Mucosa of descending colon (tissue), 3 donors: ENCODE measurements around the gene JMJD8. TPM values are rescaled to one million over a fixed set of nuclear protein-coding genes. Genes with fewer than 3 reads are reported as not detected.
A peak's percentile ranks its signal among the peaks of the same experiment; 100 is the strongest.

Source experiments
- ATAC-seq: fragments of 200-7000 bp; cut with Tn5 transposase; one replicate; pipeline ENCODE4 v1.9.1; 2020; ENCODE audit warnings: mild to moderate bottlenecking, moderate library complexity
- DNase-seq, 3 donors: peaks; one replicate each; pipeline ENCODE4 v3.0.0-alpha.2; 2020
- H3K36me3 ChIP-seq: fragments of 200-600 bp; one replicate; pipeline ENCODE4 v1.8.0; 2021; ENCODE audit warnings: low read depth, mild to moderate bottlenecking
- H3K4me1 ChIP-seq: fragments of 200-600 bp; one replicate; pipeline ENCODE4 v1.8.0; 2021; ENCODE audit warnings: low read depth, mild to moderate bottlenecking
- H3K4me3 ChIP-seq: fragments of 200-600 bp; one replicate; pipeline ENCODE4 v1.8.0; 2021; ENCODE audit warnings: mild to moderate bottlenecking
- H3K9me3 ChIP-seq: fragments of 200-600 bp; one replicate; pipeline ENCODE4 v1.8.0; 2021; ENCODE audit warnings: mild to moderate bottlenecking
- intact Hi-C, 2 donors: fragments of 100-400 bp; cut with DNase I in 1 of 2; cut with micrococcal nuclease in 1 of 2; formaldehyde crosslinking; loops; one replicate each; pipeline versions ENCODE4 v1.11.0 to v1.11.1; 2022; cut with DNase I, micrococcal nuclease
- total RNA-seq, 3 donors: library from RNA; stranded (reverse); fragmentation: NEBNext Ultra II Directional in 2 of 3; extraction: Animal tissue kit (Norgen Biotek cat#: 25700) in 2 of 3; gene quantifications; one replicate each; pipeline versions ENCODE4 v1.2.1 to v1.2.4, GENCODE V29; 2021 to 2023
- TF ChIP-seq, protein P1 (sequence below): fragments of 200-600 bp; IDR thresholded peaks from one replicate; pipeline ENCODE4 v1.8.0; 2022; ENCODE audit warnings: antibody characterized with exemption, mild to moderate bottlenecking
- donor health status: DM: no; HTN: no; CAD: no; lungs with moderate emphysema.
- donor health status: DM: no; HTN: no; CAD: no.
- donor health status: DM: no; HTN: yes; CAD: no.

Gene JMJD8
- total RNA-seq, 3 donors from 2014 or later = 39.5 to 60.5 (median 46.9) TPM

DNA sequence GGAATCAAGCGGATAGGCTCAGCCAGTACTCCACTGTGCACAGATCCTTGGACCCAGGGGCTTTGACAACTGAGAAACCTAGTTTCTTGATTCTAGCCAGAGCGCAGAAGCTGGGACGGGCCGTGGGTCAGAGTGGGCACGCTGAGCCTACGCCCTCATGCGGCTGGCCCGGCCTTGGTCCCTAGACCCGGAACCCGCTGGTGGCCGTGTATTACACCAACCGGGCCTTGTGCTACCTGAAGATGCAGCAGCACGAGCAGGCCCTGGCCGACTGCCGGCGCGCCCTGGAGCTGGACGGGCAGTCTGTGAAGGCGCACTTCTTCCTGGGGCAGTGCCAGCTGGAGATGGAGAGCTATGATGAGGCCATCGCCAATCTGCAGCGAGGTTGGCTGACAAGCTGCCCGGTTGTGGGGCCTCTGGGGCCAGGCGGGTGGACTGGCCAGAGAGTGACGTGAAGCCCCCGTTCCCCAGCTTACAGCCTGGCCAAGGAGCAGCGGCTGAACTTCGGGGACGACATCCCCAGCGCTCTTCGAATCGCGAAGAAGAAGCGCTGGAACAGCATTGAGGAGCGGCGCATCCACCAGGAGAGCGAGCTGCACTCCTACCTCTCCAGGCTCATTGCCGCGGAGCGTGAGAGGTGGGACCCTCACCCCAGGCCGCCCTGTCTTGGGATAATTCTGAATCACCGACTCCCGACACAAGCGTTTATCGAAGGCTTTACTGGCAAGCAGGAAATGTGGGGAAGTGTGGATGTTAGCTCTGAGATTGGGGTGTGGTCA is 3.0 kb downstream of the JMJD8 start:
- Histone ChIP-seq H3K4me3 (peak overlapping the region; percentile 70), H3K36me3 (peaks cover 5% of the 10 kb centered on the region), H3K4me1 (peaks cover 64% of the 10 kb centered on the region), H3K9me3 (no peaks in the 10 kb centered on the region)
- intact Hi-C loops = no loop called here
- TF ChIP-seq, protein P1, sequence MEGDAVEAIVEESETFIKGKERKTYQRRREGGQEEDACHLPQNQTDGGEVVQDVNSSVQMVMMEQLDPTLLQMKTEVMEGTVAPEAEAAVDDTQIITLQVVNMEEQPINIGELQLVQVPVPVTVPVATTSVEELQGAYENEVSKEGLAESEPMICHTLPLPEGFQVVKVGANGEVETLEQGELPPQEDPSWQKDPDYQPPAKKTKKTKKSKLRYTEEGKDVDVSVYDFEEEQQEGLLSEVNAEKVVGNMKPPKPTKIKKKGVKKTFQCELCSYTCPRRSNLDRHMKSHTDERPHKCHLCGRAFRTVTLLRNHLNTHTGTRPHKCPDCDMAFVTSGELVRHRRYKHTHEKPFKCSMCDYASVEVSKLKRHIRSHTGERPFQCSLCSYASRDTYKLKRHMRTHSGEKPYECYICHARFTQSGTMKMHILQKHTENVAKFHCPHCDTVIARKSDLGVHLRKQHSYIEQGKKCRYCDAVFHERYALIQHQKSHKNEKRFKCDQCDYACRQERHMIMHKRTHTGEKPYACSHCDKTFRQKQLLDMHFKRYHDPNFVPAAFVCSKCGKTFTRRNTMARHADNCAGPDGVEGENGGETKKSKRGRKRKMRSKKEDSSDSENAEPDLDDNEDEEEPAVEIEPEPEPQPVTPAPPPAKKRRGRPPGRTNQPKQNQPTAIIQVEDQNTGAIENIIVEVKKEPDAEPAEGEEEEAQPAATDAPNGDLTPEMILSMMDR = no peak
- ATAC-seq = no peak
- DNase-seq = peak in 2 of 3 donors; percentile 58 to 71

DNA sequence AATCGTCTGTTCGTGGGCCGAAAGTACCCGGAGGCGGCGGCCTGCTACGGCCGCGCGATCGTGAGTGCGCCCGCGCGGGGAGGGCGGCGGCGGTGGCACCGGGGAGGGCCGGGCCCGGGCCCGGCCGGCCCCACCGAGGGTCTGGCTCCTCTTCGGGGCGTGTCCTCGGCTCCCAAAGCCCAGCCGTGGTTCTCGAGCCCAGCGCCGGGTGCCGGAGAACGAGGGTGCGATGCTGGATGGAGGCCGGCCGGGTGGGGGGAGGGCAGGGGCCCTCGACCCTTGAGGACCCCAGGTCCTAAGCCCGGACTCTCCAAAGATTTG is 3.5 kb downstream of the JMJD8 start:
- TF ChIP-seq, protein P1 = no peak
- intact Hi-C loops = no loop called here
- Histone ChIP-seq H3K36me3 (peaks cover 5% of the 10 kb centered on the region), H3K4me1 (peaks cover 68% of the 10 kb centered on the region), H3K4me3 (peak overlapping the region; percentile 70), H3K9me3 (no peaks in the 10 kb centered on the region)
- ATAC-seq = no peak
- DNase-seq = no peak

DNA sequence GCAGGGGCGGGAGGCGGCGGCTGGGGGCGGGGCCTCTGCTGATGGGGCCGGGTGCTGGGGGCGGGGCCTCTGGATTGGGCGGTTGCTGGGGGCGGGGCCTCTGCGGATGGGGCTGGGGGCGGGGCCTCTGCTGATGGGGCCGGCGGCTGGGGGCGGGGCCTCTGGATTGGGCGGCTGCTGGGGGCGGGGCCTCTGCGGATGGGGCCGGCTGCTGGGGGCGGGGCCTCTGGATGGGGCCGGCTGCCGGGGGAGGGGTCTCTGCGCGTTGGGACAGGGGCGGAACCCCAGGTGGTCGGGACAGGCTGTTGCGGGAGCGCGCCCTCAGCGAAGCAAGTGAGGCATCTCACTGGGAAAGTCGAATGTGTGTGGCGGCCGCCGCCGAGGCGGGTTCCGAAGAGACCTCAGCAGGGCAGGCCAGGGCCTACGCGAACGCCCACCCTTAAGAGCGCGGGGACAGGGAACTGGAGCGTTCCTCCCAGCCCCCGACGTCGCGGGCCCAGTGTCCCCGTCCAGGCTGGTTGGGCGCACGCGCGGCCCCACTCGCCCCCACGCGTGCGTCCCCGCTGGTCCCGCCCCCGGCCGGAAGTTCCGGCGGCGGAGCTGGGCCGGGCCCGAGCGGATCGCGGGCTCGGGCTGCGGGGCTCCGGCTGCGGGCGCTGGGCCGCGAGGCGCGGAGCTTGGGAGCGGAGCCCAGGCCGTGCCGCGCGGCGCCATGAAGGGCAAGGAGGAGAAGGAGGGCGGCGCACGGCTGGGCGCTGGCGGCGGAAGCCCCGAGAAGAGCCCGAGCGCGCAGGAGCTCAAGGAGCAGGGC is 4.1 kb downstream of the JMJD8 start, which contains the start of gene STUB1:
Gene STUB1 (plus strand): TSS at position 597 of the 811 bp plus-strand sequence. CDS start 116 bp downstream, at position 713.
- H3K4me1 ChIP-seq = peaks cover 67% of the 10 kb centered on the region
- no peaks in the 10 kb centered on the region for H3K9me3 ChIP-seq
- TF ChIP-seq, protein P1 = no peak
- peak within 1 kb of the TSS; percentile 70 for H3K4me3 ChIP-seq
- H3K36me3 ChIP-seq = peaks cover 5% of the 10 kb centered on the region
- intact Hi-C loops = no loop called here
- ATAC-seq (peak; percentile 73), DNase-seq (peak; percentile 87 to 93 (median 93))

- Histone ChIP-seq H3K9me3 (no peaks in the 10 kb centered on the region), H3K4me1 (peaks cover 64% of the 10 kb centered on the region), H3K36me3 (peaks cover 5% of the 10 kb centered on the region), H3K4me3 (no peak overlapping the region)
- peak; percentile 20 for ATAC-seq
- intact Hi-C loops = no loop called here
- DNase-seq = peak; percentile 70 to 89 (median 82)
- TF ChIP-seq, protein P1 = no peak
These were observed 5.0 kb downstream of the JMJD8 start for GRCh38 chr16:678858-679813.

- TF ChIP-seq, protein P1 = no peak
- no peaks in the 10 kb centered on the region for H3K9me3 ChIP-seq
- DNase-seq (peak in 1 of 3 donors; percentile 40), ATAC-seq (no peak)
- peaks cover 5% of the 10 kb centered on the region for H3K36me3 ChIP-seq
- peaks cover 60% of the 10 kb centered on the region for H3K4me1 ChIP-seq
- intact Hi-C loops = no loop called here
- H3K4me3 ChIP-seq = no peak overlapping the region
These were observed 5.8 kb downstream of the JMJD8 start for GRCh38 chr16:678209-678857.
